WERI-Rb-1 (cell line): ENCODE measurements around the gene C1orf87.

ENCODE experiments used
- DNase-seq: peaks from one replicate; pipeline ENCODE4 v3.0.0-alpha.2; 2020
- H3K27ac ChIP-seq: fragments of 250-450 bp; sonication (Bioruptor Pico); 2 replicates; pipeline ENCODE4 v1.5.1; 2020; ENCODE audit warnings: mild to moderate bottlenecking, moderate library complexity
- H3K27me3 ChIP-seq: fragments of 250-450 bp; sonication (Bioruptor Pico); 2 replicates; pipeline ENCODE4 v1.5.1; 2021; ENCODE audit warnings: mild to moderate bottlenecking, low read depth, moderate library complexity; ENCODE audit not compliant: insufficient read depth, severe bottlenecking
- H3K36me3 ChIP-seq: fragments of 250-450 bp; sonication (Bioruptor Pico); 2 replicates; pipeline ENCODE4 v1.5.1; 2020; ENCODE audit warnings: mild to moderate bottlenecking, moderate library complexity
- H3K4me3 ChIP-seq: 2 replicates; pipeline ENCODE4 v1.5.1; 2011; ENCODE audit warnings: low read depth, mild to moderate bottlenecking, control low read depth, low read length
- H3K9me3 ChIP-seq: fragments of 250-450 bp; sonication (Bioruptor Pico); 2 replicates; pipeline ENCODE4 v1.5.1; 2021; ENCODE audit warnings: mild to moderate bottlenecking, moderate library complexity; ENCODE audit not compliant: severe bottlenecking
- CTCF ChIP-seq: IDR thresholded peaks from 2 replicates; pipeline ENCODE4 v1.5.1; 2011; ENCODE audit warnings: low read depth, mild to moderate bottlenecking, control low read depth, inconsistent platforms, low read length

C1orf87 gene

GRCh38 chr1:60031146-60031545 lies 42.4 kb downstream of the C1orf87 start:
- no peak overlapping the region for H3K27ac ChIP-seq
- no peaks in the 10 kb centered on the region for H3K27me3 ChIP-seq
- no peak for TF ChIP-seq CTCF
- no peak overlapping the region for H3K4me3 ChIP-seq
- H3K36me3 ChIP-seq, result no peaks in the 10 kb centered on the region
- no peak for DNase-seq
- H3K9me3 ChIP-seq, result no peaks in the 10 kb centered on the region

- TF ChIP-seq CTCF, result no peak
- H3K27me3 ChIP-seq, result no peaks in the 10 kb centered on the region
- no peak overlapping the region for H3K27ac ChIP-seq
- no peaks in the 10 kb centered on the region for H3K36me3 ChIP-seq
- DNase-seq, result no peak
- H3K9me3 ChIP-seq, result no peaks in the 10 kb centered on the region
- H3K4me3 ChIP-seq, result no peak overlapping the region
These were observed 48.0 kb downstream of the C1orf87 start for GRCh38 chr1:60025552-60025951.

- no peak for TF ChIP-seq CTCF
- Histone ChIP-seq H3K9me3 (no peaks in the 10 kb centered on the region), H3K4me3 (no peak overlapping the region; the same call in 1 of the 2 replicates), H3K27ac (peak overlapping the region; percentile 35), H3K27me3 (no peaks in the 10 kb centered on the region), H3K36me3 (no peaks in the 10 kb centered on the region)
- no peak for DNase-seq
These were observed 55.9 kb downstream of the C1orf87 start for GRCh38 chr1:60017508-60018205.

GRCh38 chr1:60010690-60011089 lies 62.9 kb downstream of the C1orf87 start:
- Histone ChIP-seq H3K27me3 (no peaks in the 10 kb centered on the region), H3K27ac (no peak overlapping the region), H3K36me3 (no peaks in the 10 kb centered on the region), H3K4me3 (no peak overlapping the region), H3K9me3 (no peaks in the 10 kb centered on the region)
- TF ChIP-seq CTCF, result no peak
- DNase-seq, result no peak

GRCh38 chr1:60008500-60008899 lies 65.1 kb downstream of the C1orf87 start:
- no peaks in the 10 kb centered on the region for H3K27me3 ChIP-seq
- no peaks in the 10 kb centered on the region for H3K36me3 ChIP-seq
- H3K4me3 ChIP-seq, result no peak overlapping the region
- no peak for TF ChIP-seq CTCF
- no peaks in the 10 kb centered on the region for H3K9me3 ChIP-seq
- DNase-seq, result no peak
- no peak overlapping the region for H3K27ac ChIP-seq

- H3K36me3 ChIP-seq, result no peaks in the 10 kb centered on the region
- no peak overlapping the region for H3K27ac ChIP-seq
- H3K9me3 ChIP-seq, result no peaks in the 10 kb centered on the region
- TF ChIP-seq CTCF, result no peak
- DNase-seq, result no peak
- no peak overlapping the region for H3K4me3 ChIP-seq
- H3K27me3 ChIP-seq, result no peaks in the 10 kb centered on the region
These were observed 72.9 kb downstream of the C1orf87 start for GRCh38 chr1:60000625-60001024.
